Skeletal muscle tissue (tissue), 4 donors: ENCODE results near the gene APBB2. TPM values are rescaled to one million over a fixed set of nuclear protein-coding genes. Genes with fewer than 3 reads are reported as not detected.
"Not testable (repeated sequence)": the region's sequence is repeated elsewhere in the genome, so short reads cannot be mapped to it uniquely, and the experiment has no call there.

Experiments used
- H3K27ac ChIP-seq: one replicate; pipeline ENCODE4 v1.7.0; 2013; ENCODE audit warnings: mild to moderate bottlenecking, low read depth, low read length, inconsistent platforms
- H3K27me3 ChIP-seq, 3 donors: one replicate each; pipeline ENCODE4 v1.7.0; 2013; ENCODE audit warnings: low read length in 3 of 3; ENCODE audit not compliant: control insufficient read depth in 3 of 3, insufficient read depth in 3 of 3
- H3K36me3 ChIP-seq, 3 donors: one replicate each; pipeline ENCODE4 v1.7.0; 2013; ENCODE audit warnings: low read length in 3 of 3; ENCODE audit not compliant: control insufficient read depth in 3 of 3, insufficient read depth in 3 of 3
- H3K4me1 ChIP-seq, 3 donors: one replicate each; pipeline ENCODE4 v1.7.0; 2013; ENCODE audit warnings: low read length in 3 of 3, mild to moderate bottlenecking in 3 of 3; ENCODE audit not compliant: control insufficient read depth in 3 of 3, insufficient read depth in 3 of 3
- H3K4me3 ChIP-seq, 3 donors: one replicate each; pipeline ENCODE4 v1.7.0; 2013; ENCODE audit warnings: low read length in 3 of 3
- H3K9ac ChIP-seq, 3 donors: one replicate each; pipeline ENCODE4 v1.7.0; 2013; ENCODE audit warnings: low read length in 3 of 3, mild to moderate bottlenecking in 3 of 3, moderate library complexity in 2 of 3, low read depth in 1 of 3
- H3K9me3 ChIP-seq, 3 donors: one replicate each; pipeline ENCODE4 v1.7.0; 2013; ENCODE audit warnings: low read length in 3 of 3; ENCODE audit not compliant: control insufficient read depth in 3 of 3
- total RNA-seq: library from RNA; depleted of rRNA; stranded (reverse); fragments of >200 nt; gene quantifications from one replicate; pipeline ENCODE4 v1.2.3, GENCODE V29; 2014
- donor health status: Osteomylitis.

Gene APBB2
- total RNA-seq, 1 donor from 2014 or later = 41.2 TPM

- Histone ChIP-seq H3K27ac (no peak overlapping the region), H3K36me3 (no peaks in the 10 kb centered on the region), H3K4me1 (peaks cover 6 to 9% (median 7%) of the 10 kb centered on the region in 3 donors), H3K4me3 (no peak overlapping the region), H3K9me3 (no peaks in the 10 kb centered on the region), H3K9ac (no peak overlapping the region), H3K27me3 (no peaks in the 10 kb centered on the region)
Observed at GRCh38 chr4:41050116-41050515, 164.2 kb downstream of the APBB2 start.

GRCh38 chr4:41049176-41049575, 165.2 kb downstream of the APBB2 start:
- not testable (repeated sequence) for H3K9me3 ChIP-seq, H3K4me3 ChIP-seq, H3K36me3 ChIP-seq, H3K27ac ChIP-seq, H3K9ac ChIP-seq, H3K27me3 ChIP-seq, H3K4me1 ChIP-seq

- Histone ChIP-seq H3K27ac (no peak overlapping the region), H3K36me3 (no peaks in the 10 kb centered on the region), H3K9ac (no peak overlapping the region), H3K4me3 (no peak overlapping the region), H3K27me3 (no peaks in the 10 kb centered on the region), H3K4me1 (no peaks in the 10 kb centered on the region), H3K9me3 (no peaks in the 10 kb centered on the region)
Observed at GRCh38 chr4:41044791-41045190, 169.6 kb downstream of the APBB2 start.

- no peak overlapping the region for H3K4me3 ChIP-seq
Observed at GRCh38 chr4:41044165-41044564, 170.2 kb downstream of the APBB2 start.

GRCh38 chr4:41043465-41043864, 170.9 kb downstream of the APBB2 start:
- Histone ChIP-seq H3K4me1 (no peaks in the 10 kb centered on the region), H3K9me3 (no peaks in the 10 kb centered on the region), H3K27ac (no peak overlapping the region), H3K4me3 (no peak overlapping the region), H3K27me3 (no peaks in the 10 kb centered on the region), H3K9ac (no peak overlapping the region), H3K36me3 (no peaks in the 10 kb centered on the region)

More at GRCh38 chr4:41044165-41044564, 170.2 kb downstream of the APBB2 start:
- H3K9me3 ChIP-seq = no peaks in the 10 kb centered on the region
- H3K4me1 ChIP-seq = no peaks in the 10 kb centered on the region
- H3K27me3 ChIP-seq = no peaks in the 10 kb centered on the region
- H3K27ac ChIP-seq = no peak overlapping the region
- H3K9ac ChIP-seq = no peak overlapping the region
- H3K36me3 ChIP-seq = no peaks in the 10 kb centered on the region

GRCh38 chr4:41041551-41041950, 172.8 kb downstream of the APBB2 start:
- Histone ChIP-seq H3K27me3 (no peaks in the 10 kb centered on the region), H3K36me3 (no peaks in the 10 kb centered on the region), H3K4me3 (no peak overlapping the region), H3K27ac (no peak overlapping the region), H3K4me1 (no peaks in the 10 kb centered on the region), H3K9ac (no peak overlapping the region), H3K9me3 (no peaks in the 10 kb centered on the region)

GRCh38 chr4:41039317-41039716, 175.0 kb downstream of the APBB2 start:
- Histone ChIP-seq H3K4me1 (no peaks in the 10 kb centered on the region), H3K36me3 (no peaks in the 10 kb centered on the region), H3K27me3 (no peaks in the 10 kb centered on the region), H3K27ac (no peak overlapping the region), H3K9ac (no peak overlapping the region), H3K9me3 (no peaks in the 10 kb centered on the region), H3K4me3 (no peak overlapping the region)

GRCh38 chr4:41038304-41038703, 176.0 kb downstream of the APBB2 start:
- Histone ChIP-seq H3K9me3 (no peaks in the 10 kb centered on the region), H3K4me3 (no peak overlapping the region), H3K27ac (no peak overlapping the region), H3K27me3 (no peaks in the 10 kb centered on the region), H3K9ac (no peak overlapping the region), H3K36me3 (no peaks in the 10 kb centered on the region), H3K4me1 (no peaks in the 10 kb centered on the region)

GRCh38 chr4:41029098-41029497, 185.2 kb downstream of the APBB2 start:
- H3K9ac ChIP-seq = no peak overlapping the region
- H3K9me3 ChIP-seq = peaks cover 0 to 3% (median 3%) of the 10 kb centered on the region in 3 donors
- H3K36me3 ChIP-seq = no peaks in the 10 kb centered on the region
- H3K4me1 ChIP-seq = peaks cover 5 to 15% (median 7%) of the 10 kb centered on the region in 3 donors
- H3K27me3 ChIP-seq = no peaks in the 10 kb centered on the region
- H3K4me3 ChIP-seq = no peak overlapping the region
- peak overlapping the region; percentile 59 for H3K27ac ChIP-seq

- H3K9me3 ChIP-seq = peaks cover 0 to 3% (median 3%) of the 10 kb centered on the region in 3 donors
- no peaks in the 10 kb centered on the region for H3K27me3 ChIP-seq
- no peak overlapping the region for H3K9ac ChIP-seq
- H3K4me3 ChIP-seq = peak overlapping the region in 1 of 3 donors; percentile 1
- H3K36me3 ChIP-seq = no peaks in the 10 kb centered on the region
- peak overlapping the region; percentile 59 for H3K27ac ChIP-seq
- peaks cover 5 to 15% (median 7%) of the 10 kb centered on the region in 3 donors for H3K4me1 ChIP-seq
Observed at GRCh38 chr4:41028392-41029076, 185.8 kb downstream of the APBB2 start.
